Stomach (tissue), 4 donors: ENCODE results near the gene BCL2A1.
"Not testable (repeated sequence)": the region's sequence is repeated elsewhere in the genome, so short reads cannot be mapped to it uniquely, and the experiment has no call there.

Source experiments
- CTCF ChIP-seq, 7 experiments: fragments of 450-650 bp in 4 of 7; fragments of 200-600 bp in 3 of 7; sonication (generic) in 3 of 7; IDR thresholded peaks; one replicate each; pipeline ENCODE4 v1.5.1; 2016 to 2019; ENCODE audit warnings: antibody characterized with exemption in 7 of 7, control low read depth in 2 of 7, mild to moderate bottlenecking in 1 of 7
- EP300 ChIP-seq: sonication (generic); formaldehyde crosslinking; IDR thresholded peaks from one replicate; pipeline ENCODE4 v1.6.1; 2017; ENCODE audit warnings: antibody characterized with exemption
- POLR2A ChIP-seq, 4 donors: fragments of 450-650 bp; IDR thresholded peaks; one replicate each; pipeline ENCODE4 v1.6.1; 2016; ENCODE audit warnings: antibody characterized with exemption in 4 of 4, control low read depth in 2 of 4, mild to moderate bottlenecking in 1 of 4, moderate library complexity in 1 of 4
- POLR2AphosphoS5 ChIP-seq, 3 donors: sonication (generic); formaldehyde crosslinking; IDR thresholded peaks; one replicate each; pipeline ENCODE4 v1.6.1; 2016; ENCODE audit warnings: antibody characterized with exemption in 3 of 3

- TF ChIP-seq POLR2A (IDR thresholded peaks at IDR 0.05); CTCF (IDR thresholded peaks at IDR 0.05); POLR2AphosphoS5 (IDR thresholded peaks at IDR 0.05); EP300: not testable (repeated sequence)
Measured at GRCh38 chr15:80016506-80016905, 45.5 kb upstream of the BCL2A1 start.
